Stimulated activated CD4-positive, alpha-beta T cell treated with anti-CD3 and anti-CD28 coated beads, Interleukin-1b, Interleukin-23, amount 100 ng/mL, for 24 hours (primary cell): ENCODE measurements around the gene TBC1D22B.
A peak's percentile ranks its signal among the peaks of the same experiment; 100 is the strongest.

Source experiments
- DNase-seq, 4 experiments: peaks; one replicate each; pipeline ENCODE4 v3.0.0-alpha.2; 2020; ENCODE audit warnings: low read depth in 4 of 4, low spot score in 1 of 4

The TBC1D22B gene

DNA sequence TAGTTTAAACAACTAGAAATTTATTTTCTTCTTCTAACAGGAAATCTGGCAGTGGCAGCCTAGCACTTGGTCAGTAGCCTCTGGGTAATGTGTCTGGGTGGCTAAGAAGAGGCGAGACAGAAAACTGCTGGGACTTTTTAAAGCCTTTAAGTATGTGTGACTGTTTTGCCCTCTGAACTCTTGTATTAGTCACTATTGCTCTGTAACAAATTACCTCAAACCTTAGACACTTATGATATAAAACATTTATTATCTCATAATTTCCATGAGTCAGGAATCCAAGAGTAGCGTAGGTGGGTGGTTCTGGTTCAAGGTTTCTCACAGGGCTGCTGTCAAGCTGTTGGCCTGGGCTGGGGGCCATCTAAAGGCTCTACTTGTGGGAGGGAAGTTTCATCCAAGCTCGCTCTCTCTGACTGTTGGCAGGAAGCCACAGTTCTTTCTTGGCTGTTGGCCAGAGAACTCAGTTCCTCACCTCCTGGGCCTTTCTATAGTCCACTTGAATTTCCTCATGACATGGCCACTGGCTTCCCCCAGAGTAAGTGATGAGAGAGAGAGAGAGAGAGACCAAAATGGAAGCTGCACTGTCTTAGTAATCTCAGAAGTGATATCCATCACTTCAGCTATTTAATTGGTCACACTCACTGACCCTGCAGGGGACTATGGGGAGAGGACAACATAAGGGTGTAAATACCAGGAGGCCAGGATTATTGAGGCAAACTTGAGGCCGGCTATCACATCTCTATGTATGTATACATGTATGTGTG, 17.4 kb upstream of the TBC1D22B start:
- DNase-seq: peak; percentile 52 to 79 (median 60)

DNA sequence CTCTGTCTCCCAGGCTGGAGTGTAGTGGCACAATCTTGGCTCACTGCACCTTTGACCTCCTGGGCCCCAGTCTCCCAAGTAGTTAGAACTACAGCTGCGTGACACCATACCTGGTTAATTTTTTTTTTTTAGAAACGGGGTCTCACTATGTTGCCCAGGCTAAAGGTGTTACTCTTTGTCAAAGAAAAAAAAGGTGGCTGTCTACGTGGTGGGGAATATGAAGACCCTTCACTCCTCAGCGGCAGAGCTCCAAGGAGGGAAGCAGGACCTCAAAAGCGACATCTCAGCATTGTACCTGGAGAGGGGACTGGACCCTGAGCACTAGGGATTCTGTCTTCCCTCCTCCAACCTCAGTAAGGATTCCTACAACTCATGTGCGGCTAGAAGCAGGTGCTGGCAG, 16.4 kb upstream of the TBC1D22B start:
- DNase-seq: no peak

DNA sequence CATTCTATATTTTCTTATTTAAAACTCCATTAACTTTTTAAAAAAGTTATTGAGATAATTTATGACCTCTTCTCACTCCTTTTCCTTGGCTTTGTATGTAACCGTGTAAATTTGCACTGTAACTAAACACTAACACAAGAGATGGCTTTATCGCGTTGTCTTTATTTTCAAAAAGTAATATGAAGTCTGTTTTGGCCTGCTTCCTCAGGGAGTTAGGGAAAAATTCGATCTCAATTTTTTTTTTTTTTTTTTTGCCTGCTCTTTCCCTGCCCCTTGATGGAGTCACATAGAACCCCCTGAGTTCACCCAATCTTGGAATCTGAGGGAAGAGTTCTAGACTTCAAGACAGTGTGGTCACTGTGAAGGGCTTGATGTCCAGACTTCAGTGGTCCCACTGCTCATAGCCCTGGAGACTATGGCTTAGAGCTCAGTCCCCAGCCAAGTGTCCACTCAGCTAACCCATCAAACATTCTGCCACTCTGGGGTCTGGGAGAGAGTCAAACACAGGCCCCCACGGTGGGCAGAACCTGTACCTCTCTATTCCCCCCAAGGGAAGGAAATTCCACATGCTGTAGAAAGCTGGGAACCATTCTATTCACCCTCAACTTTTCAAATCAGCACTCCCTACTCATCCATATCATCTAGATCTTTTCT, 15.7 kb upstream of the TBC1D22B start:
- no peak for DNase-seq

DNA sequence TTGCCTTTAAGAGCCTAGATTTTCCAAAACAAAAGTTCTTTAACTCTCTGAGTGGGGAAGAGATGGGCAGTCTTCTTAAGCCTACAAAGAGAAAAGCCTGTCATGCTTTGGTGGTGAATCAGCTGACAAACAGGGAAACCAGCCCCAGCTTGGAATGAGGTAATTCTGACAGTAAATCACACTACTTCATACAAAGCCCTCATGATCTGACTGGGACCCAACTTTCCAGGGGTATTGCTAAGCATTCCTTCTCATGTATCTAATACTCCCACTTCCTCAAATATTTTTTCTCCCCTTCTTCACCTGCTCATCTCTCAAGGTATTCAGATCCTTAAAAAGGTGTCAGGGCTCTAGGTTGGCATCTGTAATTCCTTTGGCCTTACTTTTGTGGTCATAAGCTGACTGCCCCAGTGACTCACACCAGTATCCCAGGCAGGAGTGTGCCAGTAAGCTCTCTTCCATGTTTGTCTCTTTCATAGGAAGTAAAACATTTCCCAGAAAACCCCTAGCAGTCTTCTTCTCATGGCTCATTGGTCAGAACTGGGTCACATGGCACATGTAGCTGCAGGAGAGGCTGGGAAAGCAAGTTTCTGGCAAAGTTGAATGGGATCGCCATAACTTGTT, 15.0 kb upstream of the TBC1D22B start:
- no peak for DNase-seq

DNA sequence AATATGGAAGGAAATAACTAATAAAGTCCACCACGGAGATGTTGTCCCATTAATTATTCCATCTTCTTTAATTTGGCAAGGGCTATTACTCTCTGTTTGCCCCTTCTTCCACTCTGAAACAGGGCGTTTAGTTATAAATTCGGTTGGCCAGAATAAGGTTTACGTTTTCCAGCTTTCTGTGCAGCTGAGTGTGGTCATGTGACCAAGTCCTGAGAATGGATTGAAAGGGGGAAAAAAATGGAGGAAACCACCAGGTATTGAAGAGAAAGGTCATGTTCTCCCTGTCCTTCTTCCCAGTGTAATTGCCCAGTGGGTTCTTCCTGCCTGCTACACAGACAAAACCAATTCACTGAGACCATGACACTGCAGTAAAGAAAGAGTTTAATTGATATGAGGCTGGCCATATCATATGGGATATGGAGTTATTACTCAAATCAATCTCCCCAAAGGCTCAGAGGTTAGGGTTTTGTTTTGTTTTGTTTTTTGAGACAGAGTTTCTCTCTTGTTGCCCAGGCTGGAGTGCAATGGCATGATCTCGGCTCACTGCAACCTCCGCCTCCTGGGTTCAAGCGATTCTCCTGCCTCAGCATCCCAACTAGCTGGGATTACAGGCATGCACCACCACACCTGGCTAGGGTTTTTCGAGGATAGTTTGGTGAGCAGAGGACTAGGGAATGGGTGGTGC, 14.3 kb upstream of the TBC1D22B start:
- no peak for DNase-seq

DNA sequence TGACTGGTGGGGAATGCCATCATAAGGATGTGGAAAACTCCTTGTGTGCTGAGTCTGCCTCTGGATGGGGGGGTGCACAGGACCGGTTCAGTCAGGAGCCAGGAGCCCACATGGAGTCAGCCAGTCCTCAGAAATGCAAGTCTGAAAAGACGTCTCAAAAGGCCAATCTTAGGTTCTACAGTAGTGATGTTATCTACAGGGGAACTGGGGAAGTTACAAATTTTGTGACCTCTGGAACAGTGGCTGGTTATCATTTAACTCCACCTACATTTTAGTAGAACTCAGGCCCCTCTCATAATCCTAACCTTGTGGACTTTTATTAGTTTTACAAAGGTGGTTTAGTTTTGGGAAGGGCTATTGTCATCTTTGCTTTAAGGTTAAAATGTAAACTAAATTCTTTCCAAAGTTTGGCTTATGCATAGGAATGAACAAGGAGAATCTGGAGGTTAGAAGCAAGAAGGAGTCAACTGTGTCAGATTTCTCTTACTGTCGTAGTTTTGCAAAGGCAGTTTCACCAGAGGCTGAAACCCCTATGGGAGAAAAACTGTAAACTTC, 13.7 kb upstream of the TBC1D22B start:
- DNase-seq: no peak

DNA sequence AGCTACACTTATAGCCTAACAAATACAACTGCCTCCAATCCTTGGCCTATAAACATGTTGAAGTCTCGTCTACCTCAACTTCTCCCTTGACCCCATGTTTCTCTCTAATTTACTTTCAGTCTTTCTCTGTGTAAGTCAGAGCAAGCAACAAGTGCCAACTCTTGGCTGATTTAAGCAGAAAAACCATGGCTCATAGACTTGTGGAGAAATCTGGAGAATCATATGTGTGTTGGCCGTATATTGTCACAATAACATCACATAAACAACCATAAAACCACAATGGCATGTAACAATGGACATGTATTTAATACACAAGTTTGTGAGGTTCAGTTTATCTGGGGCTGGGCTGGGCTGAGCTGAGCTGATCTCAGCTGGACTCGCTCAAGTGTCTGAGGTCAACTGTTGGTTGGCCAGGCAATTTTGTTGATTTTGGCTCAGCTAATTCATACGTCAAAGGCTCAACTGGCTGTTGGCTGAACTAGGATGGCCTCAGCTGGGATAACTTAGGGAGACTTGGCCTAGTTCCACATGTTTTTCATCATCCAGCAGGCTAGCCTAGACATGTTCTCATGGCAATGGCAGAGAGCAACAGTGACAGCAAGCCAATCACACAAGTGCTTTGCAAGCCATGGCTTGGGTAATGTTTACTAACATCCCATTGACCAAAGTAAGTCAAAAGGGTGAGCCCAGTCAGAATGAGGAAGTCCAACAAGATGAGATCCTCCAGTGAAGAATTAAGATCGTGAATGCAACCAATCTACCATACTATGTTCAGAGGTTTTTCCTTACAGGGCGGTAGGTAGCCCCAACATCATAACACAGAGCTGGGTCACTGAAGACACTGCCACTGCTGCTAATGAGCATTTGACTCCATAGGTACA, 12.9 kb upstream of the TBC1D22B start:
- no peak for DNase-seq

DNA sequence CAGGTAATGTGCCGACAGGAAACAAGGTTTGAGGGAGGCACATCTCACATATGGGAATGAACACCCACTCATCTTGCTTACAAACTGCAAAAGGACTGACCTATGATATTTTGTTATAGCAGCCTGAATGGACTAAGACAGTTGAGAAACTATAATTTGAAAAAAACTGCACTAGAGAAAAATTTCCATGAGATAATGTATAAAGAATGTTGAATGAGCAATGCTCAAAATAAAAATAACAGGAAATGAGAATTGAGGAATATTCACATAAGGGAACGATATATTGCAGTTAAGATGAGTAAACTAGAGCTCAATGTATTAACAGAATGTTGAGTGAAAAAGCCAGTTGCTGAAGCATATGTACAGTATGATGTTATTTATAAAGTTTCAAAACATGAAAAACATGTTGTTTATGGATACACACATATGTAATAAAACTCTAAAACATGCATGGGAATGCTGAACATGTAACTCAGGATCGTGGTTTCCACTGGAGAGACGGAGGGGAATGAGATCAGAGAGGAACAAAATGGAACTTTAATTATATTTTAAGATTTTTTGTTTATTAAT, 6.3 kb upstream of the TBC1D22B start:
- DNase-seq: no peak

DNA sequence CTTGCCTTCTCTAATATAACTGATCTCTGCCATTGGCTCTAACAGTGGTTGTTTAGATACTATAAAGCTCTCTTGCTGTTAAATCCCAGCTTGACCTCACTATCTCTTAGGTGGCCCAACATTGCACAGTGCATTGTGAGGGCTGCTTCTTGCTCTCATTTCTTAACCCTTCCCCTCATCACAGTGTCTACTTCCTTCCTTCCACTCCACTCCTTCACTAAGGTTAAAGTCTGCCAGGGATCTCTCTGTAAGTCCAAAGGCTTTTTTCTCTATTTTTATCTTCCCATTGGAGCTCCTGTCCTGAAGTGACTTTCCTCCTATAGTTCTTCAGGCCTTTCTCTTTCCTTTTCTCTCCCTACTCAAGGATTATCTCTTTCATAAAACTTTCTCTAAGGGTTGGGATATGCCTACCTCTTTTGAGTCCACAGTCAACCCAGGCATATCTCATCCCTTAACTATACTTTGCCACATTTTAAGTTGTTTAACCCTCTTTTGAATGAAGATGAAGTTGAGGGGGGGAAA, 4.0 kb upstream of the TBC1D22B start:
- DNase-seq: no peak

DNA sequence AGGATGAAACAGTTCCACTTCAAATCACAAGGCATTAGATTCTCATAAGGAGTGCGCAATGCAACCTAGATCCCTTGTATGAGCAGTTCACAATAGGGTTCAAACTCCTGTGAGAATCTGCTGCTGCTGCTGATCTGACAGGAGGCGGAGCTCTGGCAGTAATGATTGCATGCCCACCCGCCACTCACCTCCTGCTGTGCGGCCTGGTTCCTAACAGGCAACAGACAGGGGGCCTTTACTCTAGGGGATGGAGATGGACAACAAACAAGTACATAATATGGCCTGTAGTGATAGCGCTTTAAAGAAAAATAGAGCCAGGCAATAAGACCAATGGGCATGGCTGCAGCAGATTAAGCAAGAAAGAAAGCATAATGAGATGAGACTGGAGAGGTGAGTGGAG, 2.7 kb upstream of the TBC1D22B start:
- DNase-seq: no peak

DNA sequence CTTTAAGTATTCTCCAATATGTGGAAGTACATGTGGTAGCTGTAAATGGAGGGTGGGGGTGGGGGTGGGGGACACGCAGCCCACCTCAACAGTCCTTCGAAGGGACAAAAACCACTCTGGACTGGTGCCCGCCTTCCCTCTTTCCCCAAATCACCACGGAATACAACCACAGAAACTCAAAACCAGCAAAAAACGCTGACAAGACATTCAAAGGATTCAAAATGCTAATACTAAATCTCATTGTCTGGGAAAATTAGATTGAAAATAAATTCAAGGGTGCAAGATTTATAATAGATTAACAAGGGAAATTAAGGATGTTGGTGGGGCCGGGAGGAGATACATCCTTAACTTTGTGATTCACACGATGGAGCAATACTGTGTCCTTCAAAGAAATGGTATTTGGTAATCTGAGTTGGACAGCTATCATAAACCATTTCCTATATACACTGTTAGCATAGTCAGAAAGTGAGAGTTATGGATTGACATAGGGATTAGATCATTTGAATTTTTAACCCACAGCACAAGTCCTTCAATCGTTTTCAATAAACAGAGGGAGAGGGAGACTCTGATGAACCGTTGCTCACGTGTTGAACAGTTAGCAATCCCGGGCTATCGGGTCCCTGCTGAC, 766 bp upstream of the TBC1D22B start:
- DNase-seq: no peak

DNA sequence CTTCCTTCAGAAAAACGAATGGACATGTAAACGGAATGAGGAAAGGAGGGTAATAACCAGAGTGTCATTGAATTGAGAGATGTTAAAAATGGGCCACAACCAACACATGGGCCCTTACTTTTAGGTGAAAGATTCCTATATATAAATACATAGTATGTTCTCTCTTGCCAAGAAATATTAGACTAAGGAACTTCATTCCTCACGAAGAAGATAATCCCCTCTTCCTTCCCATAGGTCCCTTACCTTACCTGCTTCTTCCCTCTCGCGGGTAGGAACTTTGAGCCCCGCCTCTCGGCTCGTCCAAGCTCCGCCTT, 295 bp upstream of the TBC1D22B start:
- DNase-seq: no peak

DNA sequence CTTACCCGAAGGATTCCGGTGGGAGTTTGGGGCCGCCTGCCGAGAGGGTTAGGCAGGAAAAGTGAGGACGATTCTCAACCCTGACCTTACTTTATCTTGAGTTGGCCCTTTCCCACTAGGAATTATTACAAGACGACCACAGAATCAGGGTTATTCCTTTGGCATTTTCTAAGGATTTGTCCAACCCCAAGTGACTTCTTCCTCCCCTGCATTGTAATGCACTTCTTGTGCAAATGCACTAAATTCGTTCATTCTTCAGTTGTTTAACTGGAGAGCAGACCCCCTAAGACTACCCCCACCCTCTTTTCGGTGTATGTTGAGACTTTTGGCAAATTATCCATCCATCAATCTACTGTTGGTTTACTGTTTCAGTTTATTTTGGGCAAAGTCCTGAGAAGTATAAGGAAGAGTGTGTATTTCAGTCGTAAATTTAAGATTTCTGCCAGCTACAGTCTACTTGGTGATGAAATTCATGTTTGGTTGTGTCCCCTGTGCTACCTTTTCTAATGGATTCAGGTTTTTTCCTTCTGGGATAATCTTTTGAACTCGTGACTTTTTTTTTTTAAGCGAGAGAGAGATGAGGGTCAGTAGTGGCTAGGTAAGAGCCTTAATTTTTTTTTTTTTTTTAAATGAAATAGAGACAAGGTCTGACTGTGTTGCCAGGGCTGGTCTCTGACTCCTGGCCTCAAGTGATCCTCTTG, 983 bp downstream of the TBC1D22B start:
- no peak for DNase-seq

DNA sequence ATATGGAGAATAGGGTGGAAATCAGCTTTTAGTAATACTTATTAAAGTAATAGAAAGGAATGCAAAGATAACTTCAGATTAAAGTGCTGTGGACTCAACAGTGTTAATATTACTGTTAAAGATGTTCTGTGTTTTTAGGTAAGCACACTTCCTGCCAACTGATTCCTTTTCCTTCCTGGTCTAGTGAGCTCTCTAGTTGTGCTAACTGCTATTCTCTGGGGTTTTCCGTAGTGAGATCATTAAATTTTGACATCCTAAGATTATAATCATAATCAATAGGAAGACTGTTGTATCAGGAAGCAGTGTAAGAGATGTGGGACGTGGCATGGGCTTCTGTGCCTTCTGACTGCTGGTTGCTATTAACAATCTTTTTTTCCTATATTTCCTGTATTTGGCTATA, 1.6 kb downstream of the TBC1D22B start:
- no peak for DNase-seq

DNA sequence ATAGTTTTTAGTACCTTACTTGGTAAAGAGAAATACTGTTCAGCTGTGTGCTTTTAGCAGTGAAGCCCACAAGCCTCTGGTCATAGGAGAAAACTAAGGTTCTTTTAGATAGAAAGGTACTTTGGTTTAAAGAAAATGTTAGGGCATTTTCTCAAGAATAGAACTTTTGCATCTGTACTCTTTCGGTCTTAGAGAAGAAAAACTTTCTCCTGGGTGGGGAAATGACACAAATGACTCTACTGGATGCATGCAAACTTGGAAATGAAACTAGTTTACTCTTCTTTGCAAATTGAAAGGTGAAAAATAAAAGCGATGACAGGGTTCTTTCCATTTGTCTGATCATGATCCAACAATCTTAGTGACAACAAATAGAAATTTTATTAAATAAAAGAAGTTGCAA, 2.5 kb downstream of the TBC1D22B start:
- DNase-seq: no peak

DNA sequence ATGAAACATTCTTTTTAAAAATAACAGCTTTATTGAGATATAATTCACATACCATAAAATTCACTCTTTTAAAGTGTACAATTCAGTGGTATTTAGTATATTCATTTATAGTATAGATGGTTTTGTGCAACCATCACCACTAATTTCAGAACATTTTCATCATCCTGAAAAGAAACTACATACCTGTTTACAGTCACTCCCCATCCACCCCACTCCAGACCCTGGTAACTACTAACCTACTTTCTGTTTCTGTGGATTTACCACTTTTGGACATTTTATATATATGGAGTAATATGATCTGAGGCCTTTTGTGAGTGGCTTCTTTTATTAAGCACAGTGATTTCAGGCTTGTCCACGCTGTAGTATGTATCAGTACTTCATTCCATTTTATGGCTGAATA, 2.9 kb downstream of the TBC1D22B start:
- DNase-seq: no peak

DNA sequence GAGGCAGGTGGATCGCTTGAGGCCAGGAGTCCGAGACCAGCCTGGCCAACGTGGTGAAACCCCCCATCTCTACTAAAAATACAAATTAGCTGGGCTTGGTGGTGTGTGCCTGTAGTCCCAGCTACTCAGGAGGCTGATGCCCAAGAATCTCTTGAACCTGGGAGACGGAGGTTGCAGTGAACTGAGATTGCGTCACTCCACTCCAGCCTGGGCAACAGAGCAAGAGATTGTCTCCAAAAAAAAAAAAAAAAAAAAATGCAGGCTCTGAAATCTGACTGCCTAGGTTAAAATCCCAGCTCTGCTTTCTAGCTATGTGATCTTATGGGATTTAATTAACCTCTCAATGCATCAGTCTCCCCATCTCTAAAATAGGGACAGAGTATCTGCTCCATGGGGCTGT, 3.6 kb downstream of the TBC1D22B start:
- no peak for DNase-seq

DNA sequence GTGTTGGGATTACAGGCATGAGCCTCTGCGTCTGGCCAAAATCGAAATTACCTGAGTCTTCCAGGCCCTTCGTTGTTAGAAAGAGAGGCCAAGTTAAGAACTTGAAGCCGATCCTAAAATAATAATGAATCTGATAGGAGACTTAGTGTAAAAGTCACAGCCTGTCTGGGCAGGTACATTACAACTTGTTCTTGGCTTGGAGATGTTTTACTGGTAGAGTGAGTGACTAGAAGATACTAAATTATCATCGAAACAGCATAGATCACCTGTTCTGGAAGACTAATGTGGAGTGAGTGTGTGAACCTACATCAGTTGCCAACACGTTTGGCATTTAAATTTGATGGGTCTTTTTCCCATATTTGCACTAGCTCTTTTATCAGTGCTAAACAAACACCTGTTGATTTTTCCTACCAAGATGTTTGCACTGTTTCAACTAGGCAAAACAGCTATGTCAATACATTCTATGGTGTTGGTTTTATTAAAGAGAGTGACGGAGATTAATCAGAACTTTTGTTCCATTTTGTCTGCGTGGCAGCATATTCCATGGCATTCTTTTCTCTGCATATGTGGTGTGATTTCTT, 5.0 kb downstream of the TBC1D22B start:
- DNase-seq: no peak

DNA sequence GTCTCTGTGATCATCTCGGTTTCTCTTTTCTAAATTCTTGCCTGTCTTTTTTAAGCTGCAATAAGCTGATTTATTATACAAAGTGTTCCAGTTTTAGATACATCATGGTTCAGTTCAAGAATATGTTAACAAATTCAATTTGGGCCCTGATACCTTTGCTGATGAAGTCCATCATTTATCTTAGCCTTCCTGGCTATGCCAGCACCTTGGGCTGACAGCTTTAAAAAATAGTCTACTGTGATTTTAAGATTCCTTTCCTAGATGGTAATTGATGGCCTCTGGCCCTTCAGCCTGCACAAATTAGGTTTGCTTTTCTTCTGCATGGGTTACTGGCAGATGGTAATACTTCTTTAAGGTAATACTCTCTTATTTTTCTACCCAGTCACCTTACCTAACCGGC, 7.4 kb downstream of the TBC1D22B start:
- DNase-seq: no peak
